GM12878 (cell line): ENCODE results near the gene MYH10. TPM values are rescaled to one million over a fixed set of nuclear protein-coding genes. Genes with fewer than 3 reads are reported as not detected.

Experiments used
- CUX1 ChIP-seq: IDR thresholded peaks from 2 replicates; pipeline ENCODE4 v1.6.1; 2012; ENCODE audit warnings: improper control_type of control experiment, low read depth, low read length; ENCODE audit not compliant: insufficient replicate concordance
- DPF2 ChIP-seq: fragments of 450-650 bp; IDR thresholded peaks from 2 replicates; pipeline ENCODE4 v1.6.1; 2017; ENCODE audit warnings: mild to moderate bottlenecking
- EED ChIP-seq: sonication (generic); IDR thresholded peaks from 2 replicates; pipeline ENCODE4 v1.6.1; 2016; ENCODE audit warnings: antibody characterized with exemption, low read depth
- EGR1 ChIP-seq, 2 experiments: IDR thresholded peaks; 1 replicate in 1 of 2; 2 replicates in 1 of 2; pipeline ENCODE4 v1.6.1; 2011 to 2012; ENCODE audit warnings: low read depth in 2 of 2, low read length in 2 of 2, borderline replicate concordance in 1 of 2, mild to moderate bottlenecking in 1 of 2, moderate library complexity in 1 of 2
- EP300 ChIP-seq, 2 experiments: fragments of 150-350 bp in 1 of 2; IDR thresholded peaks; 2 replicates each; pipeline ENCODE4 v1.6.1; 2011 to 2012; ENCODE audit warnings: low read depth in 2 of 2, low read length in 2 of 2, borderline replicate concordance in 1 of 2, improper control_type of control experiment in 1 of 2, inconsistent platforms in 1 of 2; ENCODE audit not compliant: control insufficient read depth in 1 of 2
- FOS ChIP-seq: IDR thresholded peaks from 3 replicates; pipeline ENCODE4 v1.6.1; 2011; ENCODE audit warnings: borderline replicate concordance; ENCODE audit not compliant: insufficient read length; ENCODE audit errors: extremely low read depth
- GATAD2B ChIP-seq: fragments of 450-650 bp; conservative IDR thresholded peaks from 2 replicates; pipeline ENCODE4 v1.6.1; 2017; ENCODE audit warnings: low read depth, mild to moderate bottlenecking, moderate library complexity
- IKZF1 ChIP-seq: fragments of 450-650 bp; conservative IDR thresholded peaks from 2 replicates; pipeline ENCODE4 v1.6.1; 2017; ENCODE audit warnings: antibody characterized with exemption, mild to moderate bottlenecking
- KDM1A ChIP-seq: fragments of 200-600 bp; sonication (generic); IDR thresholded peaks from 2 replicates; pipeline ENCODE4 v1.6.1; 2016; ENCODE audit warnings: borderline replicate concordance
- LARP7 ChIP-seq: fragments of 450-650 bp; IDR thresholded peaks from 2 replicates; pipeline ENCODE4 v1.6.1; 2017; ENCODE audit warnings: mild to moderate bottlenecking
- MYB ChIP-seq: fragments of 150-350 bp; IDR thresholded peaks from 2 replicates; pipeline ENCODE4 v1.6.1; 2014; ENCODE audit warnings: mild to moderate bottlenecking, low read depth, low read length, borderline replicate concordance
- NBN ChIP-seq: fragments of 450-650 bp; IDR thresholded peaks from 2 replicates; pipeline ENCODE4 v1.6.1; 2016
- NR2F1 ChIP-seq: fragments of 450-650 bp; conservative IDR thresholded peaks from 2 replicates; pipeline ENCODE4 v1.6.1; 2017; ENCODE audit warnings: mild to moderate bottlenecking
- PAX5 ChIP-seq: IDR thresholded peaks from 2 replicates; pipeline ENCODE4 v1.6.1; 2011; ENCODE audit warnings: low read depth, low read length, borderline replicate concordance
- RELB ChIP-seq: fragments of 450-650 bp; IDR thresholded peaks from 2 replicates; pipeline ENCODE4 v1.6.1; 2017; ENCODE audit warnings: low read depth, mild to moderate bottlenecking, moderate library complexity
- RUNX3 ChIP-seq: IDR thresholded peaks from 2 replicates; pipeline ENCODE4 v1.6.1; 2012; ENCODE audit warnings: low read length, inconsistent platforms
- SUPT20H ChIP-seq: IDR thresholded peaks from 2 replicates; pipeline ENCODE4 v1.6.1; 2011; ENCODE audit warnings: low read depth, mild to moderate bottlenecking, low read length, moderate library complexity, borderline replicate concordance; ENCODE audit not compliant: control insufficient read depth
- YBX1 ChIP-seq: fragments of 450-650 bp; IDR thresholded peaks from 2 replicates; pipeline ENCODE4 v1.6.1; 2016; ENCODE audit warnings: antibody characterized with exemption
- polyA plus RNA-seq, 11 experiments: library from polyadenylated mRNA; depleted of rRNA in 4 of 11; unstranded in 6 of 11; stranded (reverse) in 5 of 11; fragments of >200 nt; fragmentation: Nextera tagmentation in 4 of 11; fragmentation: Illumina TruSeq in 1 of 11; extraction: Ambion mirVana in 4 of 11; extraction: Trizol in 1 of 11; gene quantifications; 1 replicate in 1 of 11; 2 replicates in 10 of 11; pipeline versions ENCODE4 v1.2.1 to v1.2.3, GENCODE V29; 2011 to 2016; ENCODE audit warnings: inconsistent platforms in 2 of 11, missing spikeins in 2 of 11, low read depth in 1 of 11
- total RNA-seq, 4 experiments: library from RNA; depleted of rRNA in 3 of 4; stranded (reverse); fragments of >200 nt in 3 of 4; fragmentation: Illumina TruSeq in 1 of 4; extraction: Trizol in 1 of 4; gene quantifications; 2 replicates each; pipeline versions ENCODE4 v1.2.1 to v1.2.3, GENCODE V29; 2013 to 2021
- TF ChIP-seq, protein P1 (sequence below): fragments of 450-650 bp; IDR thresholded peaks from 2 replicates; pipeline ENCODE4 v1.6.1; 2017; ENCODE audit warnings: mild to moderate bottlenecking

The MYH10 gene
- total and polyA plus RNA-seq, 10 of the 15 experiments (the other 5 are each of a cell fraction or from before 2014, with no cell fraction given) = 0.33 to 7.1 (median 1.0) TPM

DNA sequence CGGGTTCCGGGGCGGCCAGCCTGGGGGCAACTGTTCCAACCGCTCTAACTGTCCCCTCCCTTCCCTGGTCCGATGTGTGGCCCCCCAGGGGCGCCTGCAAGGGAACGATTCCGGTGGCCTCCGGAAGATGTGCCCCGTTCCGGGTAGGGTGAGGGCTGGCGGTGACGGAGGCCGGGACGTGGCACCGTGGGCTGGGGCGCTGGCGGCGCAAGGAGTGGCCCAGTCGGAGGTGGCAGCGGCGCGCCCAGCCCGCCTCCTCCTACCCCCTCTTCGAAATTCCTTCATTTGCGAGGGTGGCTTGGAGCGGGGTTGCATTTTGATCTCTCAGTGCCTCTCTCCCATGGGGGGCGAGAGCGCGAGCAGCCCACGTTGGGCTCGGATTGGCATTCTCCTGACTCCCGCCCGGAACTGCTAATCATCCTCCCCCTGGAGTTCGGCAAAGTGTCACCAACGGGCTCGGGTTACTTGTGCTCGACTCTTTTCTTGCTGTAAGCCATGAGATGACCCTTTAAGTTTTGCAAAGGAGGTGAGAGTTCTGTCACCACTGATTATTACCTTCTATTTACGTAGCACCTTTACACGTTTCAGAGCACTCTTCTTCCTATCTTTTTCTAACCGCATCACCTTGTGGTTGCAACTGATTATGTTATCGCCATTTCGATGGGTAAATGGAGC is 194.2 kb downstream of the MYH10 start (continued):
- 0 out of 2 replicates have a peak, but pooled peaks have one; percentile 18 for TF ChIP-seq RELB
- TF ChIP-seq RUNX3 = peak; percentile 73; the same call in 1 of the 2 replicates
- TF ChIP-seq MYB = no peak
- no peak for TF ChIP-seq SUPT20H
- TF ChIP-seq NR2F1 = 0 out of 2 replicates have a peak, but pooled peaks have one; percentile 54
- TF ChIP-seq, protein P1, sequence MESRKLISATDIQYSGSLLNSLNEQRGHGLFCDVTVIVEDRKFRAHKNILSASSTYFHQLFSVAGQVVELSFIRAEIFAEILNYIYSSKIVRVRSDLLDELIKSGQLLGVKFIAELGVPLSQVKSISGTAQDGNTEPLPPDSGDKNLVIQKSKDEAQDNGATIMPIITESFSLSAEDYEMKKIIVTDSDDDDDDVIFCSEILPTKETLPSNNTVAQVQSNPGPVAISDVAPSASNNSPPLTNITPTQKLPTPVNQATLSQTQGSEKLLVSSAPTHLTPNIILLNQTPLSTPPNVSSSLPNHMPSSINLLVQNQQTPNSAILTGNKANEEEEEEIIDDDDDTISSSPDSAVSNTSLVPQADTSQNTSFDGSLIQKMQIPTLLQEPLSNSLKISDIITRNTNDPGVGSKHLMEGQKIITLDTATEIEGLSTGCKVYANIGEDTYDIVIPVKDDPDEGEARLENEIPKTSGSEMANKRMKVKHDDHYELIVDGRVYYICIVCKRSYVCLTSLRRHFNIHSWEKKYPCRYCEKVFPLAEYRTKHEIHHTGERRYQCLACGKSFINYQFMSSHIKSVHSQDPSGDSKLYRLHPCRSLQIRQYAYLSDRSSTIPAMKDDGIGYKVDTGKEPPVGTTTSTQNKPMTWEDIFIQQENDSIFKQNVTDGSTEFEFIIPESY = no peak
- TF ChIP-seq IKZF1 = peak; percentile 58
- TF ChIP-seq EED = peak; percentile 29; the same call in 1 of the 2 replicates
- no peak for TF ChIP-seq CUX1
- no peak for TF ChIP-seq PAX5
- no peak for TF ChIP-seq KDM1A
- 0 out of 2 replicates have a peak, but pooled peaks have one; percentile 11 for TF ChIP-seq NBN
- peak; percentile 55; the same call in 1 of the 2 replicates for TF ChIP-seq LARP7
- TF ChIP-seq EP300 (IDR thresholded peaks at IDR 0.05; ENCODE audit: borderline replicate concordance in 1 of 2, control insufficient read depth in 1 of 2, low read depth in 2 of 2, low read length in 2 of 2) = no peak
- no peak for TF ChIP-seq YBX1
- peak; percentile 59; the same call in 1 of the 2 replicates for TF ChIP-seq DPF2
- TF ChIP-seq EGR1 (IDR thresholded peaks at IDR 0.05; ENCODE audit: borderline replicate concordance in 1 of 2, low read depth in 2 of 2, low read length in 2 of 2) = peak in 1 of 2 experiments; percentile 37; a peak in 1 of 3 replicates
- TF ChIP-seq GATAD2B = peak; percentile 91
- no peak for TF ChIP-seq FOS
